ENCODE results near the gene GNPTG.

Gene GNPTG

GRCh38 chr16:1332618-1333148, 19.0 kb upstream of the GNPTG start:
- no peak for DNase-seq (ENCODE audit: extremely low read depth, low read depth)
- no peak for TF ChIP-seq CTCF (IDR thresholded peaks at IDR 0.05; ENCODE audit: low read depth, low read length)

- no peak for DNase-seq (ENCODE audit: extremely low read depth, low read depth)
- no peak for TF ChIP-seq CTCF (IDR thresholded peaks at IDR 0.05; ENCODE audit: low read depth, low read length)
These were observed 18.4 kb upstream of the GNPTG start, which contains the start of gene BAIAP3 for GRCh38 chr16:1333149-1333812. TSS of gene BAIAP3 (plus strand) at chr16:1333645. CDS start at chr16:1338550, 4,905 bp downstream.

GRCh38 chr16:1333854-1334700, 17.7 kb upstream of the GNPTG start:
- DNase-seq (ENCODE audit: extremely low read depth, low read depth), result no peak
- no peak for TF ChIP-seq CTCF (IDR thresholded peaks at IDR 0.05; ENCODE audit: low read depth, low read length)

GRCh38 chr16:1334739-1335138, 17.0 kb upstream of the GNPTG start:
- no peak for TF ChIP-seq CTCF (IDR thresholded peaks at IDR 0.05; ENCODE audit: low read depth, low read length)
- no peak for DNase-seq (ENCODE audit: extremely low read depth, low read depth)

GRCh38 chr16:1335211-1335971, 16.3 kb upstream of the GNPTG start:
- no peak for DNase-seq (ENCODE audit: extremely low read depth, low read depth)
- no peak for TF ChIP-seq CTCF (IDR thresholded peaks at IDR 0.05; ENCODE audit: low read depth, low read length)

- DNase-seq (ENCODE audit: extremely low read depth, low read depth), result no peak
- TF ChIP-seq CTCF (IDR thresholded peaks at IDR 0.05; ENCODE audit: low read depth, low read length), result no peak
These were observed 15.7 kb upstream of the GNPTG start for GRCh38 chr16:1335996-1336395.

All from AG09319 (cell line).